Osteocyte (in vitro differentiated cells): ENCODE data around the gene TOP1. TPM values are rescaled to one million over a fixed set of nuclear protein-coding genes. Genes with fewer than 3 reads are reported as not detected.

Experiments
- DNase-seq: peaks from one replicate; pipeline ENCODE4 v3.0.0; 2021; ENCODE audit warnings: mixed read lengths; ENCODE audit not compliant: unreplicated experiment; ENCODE audit errors: extremely low spot score
- H3K27ac Mint-ChIP-seq: one replicate; pipeline ENCODE4 v1.8.0; 2021; ENCODE audit warnings: mild to moderate bottlenecking, mixed read lengths; ENCODE audit not compliant: unreplicated experiment
- H3K27me3 Mint-ChIP-seq: one replicate; pipeline ENCODE4 v1.8.0; 2021; ENCODE audit warnings: mixed read lengths; ENCODE audit not compliant: unreplicated experiment
- H3K36me3 Mint-ChIP-seq: one replicate; pipeline ENCODE4 v1.8.0; 2021; ENCODE audit warnings: mixed read lengths; ENCODE audit not compliant: unreplicated experiment
- H3K4me1 Mint-ChIP-seq: one replicate; pipeline ENCODE4 v1.8.0; 2021; ENCODE audit warnings: mixed read lengths; ENCODE audit not compliant: unreplicated experiment
- H3K4me3 Mint-ChIP-seq: one replicate; pipeline ENCODE4 v1.8.0; 2021; ENCODE audit warnings: mild to moderate bottlenecking, moderate library complexity, mixed read lengths; ENCODE audit not compliant: unreplicated experiment
- H3K9me3 Mint-ChIP-seq: one replicate; pipeline ENCODE4 v1.8.0; 2021; ENCODE audit warnings: mixed read lengths; ENCODE audit not compliant: unreplicated experiment
- total RNA-seq: library from RNA; stranded (reverse); gene quantifications from 2 replicates; pipeline ENCODE4 v1.2.1, GENCODE V29; 2021
- TF ChIP-seq, protein P1 (sequence below): fragments of 200-600 bp; sonication (generic); IDR thresholded peaks from 2 replicates; pipeline ENCODE4 v1.5.0; 2021; ENCODE audit warnings: antibody characterized with exemption, mild to moderate bottlenecking, moderate library complexity

Gene TOP1
- total RNA-seq, 1 donor from 2014 or later = 51.1 TPM

DNA sequence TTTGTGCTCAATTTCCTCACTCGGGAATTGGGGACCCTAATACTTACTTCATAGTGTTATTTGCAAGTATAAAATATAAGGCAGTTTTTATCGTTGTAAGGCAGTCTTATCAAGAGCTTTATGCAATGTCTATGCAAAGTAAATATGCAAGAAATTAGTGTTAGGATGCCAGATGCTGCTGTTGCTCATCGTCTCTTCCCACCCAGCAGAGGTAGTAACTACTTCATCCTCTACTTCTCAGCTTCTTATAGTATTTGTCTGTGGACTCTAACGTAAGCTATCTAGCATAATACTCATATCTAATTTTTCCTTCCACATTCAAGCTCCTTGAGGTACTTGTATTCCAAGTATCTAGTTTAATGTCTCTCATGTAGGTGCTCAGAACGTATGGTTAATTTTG lies 120.3 kb downstream of the TOP1 start:
- H3K9me3 Mint-ChIP-seq = no peaks in the 10 kb centered on the region
- H3K36me3 Mint-ChIP-seq = peaks cover 10% of the 10 kb centered on the region
- no peak for DNase-seq
- H3K27ac Mint-ChIP-seq = no peak overlapping the region
- no peak overlapping the region for H3K4me3 Mint-ChIP-seq
- no peaks in the 10 kb centered on the region for H3K27me3 Mint-ChIP-seq
- peaks cover 31% of the 10 kb centered on the region for H3K4me1 Mint-ChIP-seq
- TF ChIP-seq, protein P1, sequence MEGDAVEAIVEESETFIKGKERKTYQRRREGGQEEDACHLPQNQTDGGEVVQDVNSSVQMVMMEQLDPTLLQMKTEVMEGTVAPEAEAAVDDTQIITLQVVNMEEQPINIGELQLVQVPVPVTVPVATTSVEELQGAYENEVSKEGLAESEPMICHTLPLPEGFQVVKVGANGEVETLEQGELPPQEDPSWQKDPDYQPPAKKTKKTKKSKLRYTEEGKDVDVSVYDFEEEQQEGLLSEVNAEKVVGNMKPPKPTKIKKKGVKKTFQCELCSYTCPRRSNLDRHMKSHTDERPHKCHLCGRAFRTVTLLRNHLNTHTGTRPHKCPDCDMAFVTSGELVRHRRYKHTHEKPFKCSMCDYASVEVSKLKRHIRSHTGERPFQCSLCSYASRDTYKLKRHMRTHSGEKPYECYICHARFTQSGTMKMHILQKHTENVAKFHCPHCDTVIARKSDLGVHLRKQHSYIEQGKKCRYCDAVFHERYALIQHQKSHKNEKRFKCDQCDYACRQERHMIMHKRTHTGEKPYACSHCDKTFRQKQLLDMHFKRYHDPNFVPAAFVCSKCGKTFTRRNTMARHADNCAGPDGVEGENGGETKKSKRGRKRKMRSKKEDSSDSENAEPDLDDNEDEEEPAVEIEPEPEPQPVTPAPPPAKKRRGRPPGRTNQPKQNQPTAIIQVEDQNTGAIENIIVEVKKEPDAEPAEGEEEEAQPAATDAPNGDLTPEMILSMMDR = no peak

DNA sequence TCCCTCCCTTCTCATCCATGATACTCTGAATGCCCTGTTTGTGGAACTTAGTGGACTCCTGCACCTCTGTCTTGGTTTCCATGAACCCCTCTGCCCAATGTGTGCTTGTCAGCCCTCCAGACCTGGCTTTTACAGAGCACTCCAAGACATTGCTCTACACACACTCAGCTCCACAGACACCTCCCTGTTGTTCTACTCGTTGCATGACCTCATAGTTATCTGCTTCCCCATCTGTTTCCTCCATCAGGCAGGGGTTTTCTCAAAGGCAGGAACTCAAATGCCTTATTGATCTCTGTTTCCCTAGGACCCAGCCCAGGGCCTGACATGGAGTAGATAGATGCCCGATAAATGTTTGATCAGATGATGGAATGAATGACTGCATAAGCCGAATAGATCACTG lies 122.0 kb downstream of the TOP1 start:
- peaks cover 4% of the 10 kb centered on the region for H3K36me3 Mint-ChIP-seq
- no peaks in the 10 kb centered on the region for H3K9me3 Mint-ChIP-seq
- no peak for DNase-seq
- H3K27ac Mint-ChIP-seq = peak overlapping the region; percentile 25
- TF ChIP-seq, protein P1 = no peak
- H3K27me3 Mint-ChIP-seq = no peaks in the 10 kb centered on the region
- peaks cover 45% of the 10 kb centered on the region for H3K4me1 Mint-ChIP-seq
- no peak overlapping the region for H3K4me3 Mint-ChIP-seq

DNA sequence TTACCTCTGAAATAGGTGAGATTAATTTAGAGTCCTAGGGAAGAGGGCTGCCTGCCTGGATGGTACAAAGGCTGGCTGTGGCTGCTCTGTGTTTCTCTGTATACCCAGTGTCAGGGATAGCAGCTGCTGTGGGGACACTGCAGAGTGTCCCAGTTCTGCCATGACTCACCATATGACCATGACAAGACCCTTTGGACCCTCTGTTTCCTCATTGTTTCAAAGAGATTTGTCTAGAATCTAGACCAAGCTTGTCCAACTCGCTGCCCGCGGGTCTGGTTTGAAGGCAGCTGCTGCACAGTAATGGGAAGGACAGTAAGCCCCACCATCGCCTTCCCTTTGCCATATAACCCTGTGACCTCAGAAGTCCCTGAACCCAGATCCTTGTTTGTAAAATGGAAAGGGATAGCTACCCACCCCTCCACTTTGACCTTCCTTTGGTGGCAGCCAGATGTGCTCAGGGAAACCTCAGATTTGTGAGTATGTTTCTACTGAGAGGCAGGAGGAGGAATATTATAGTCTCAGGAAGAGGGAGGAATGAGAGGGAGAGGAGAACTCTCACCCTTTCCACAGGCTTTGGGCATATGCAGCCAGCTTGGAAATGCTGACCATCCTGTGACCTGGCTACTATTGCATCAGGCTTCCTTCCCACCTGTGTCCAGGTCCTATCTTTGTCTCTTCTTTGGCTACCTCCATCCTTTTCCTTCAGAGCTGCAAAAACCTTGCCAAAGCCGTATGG lies 122.7 kb downstream of the TOP1 start:
- TF ChIP-seq, protein P1 = no peak
- H3K9me3 Mint-ChIP-seq = no peaks in the 10 kb centered on the region
- H3K4me1 Mint-ChIP-seq = peaks cover 45% of the 10 kb centered on the region
- no peak for DNase-seq
- H3K27ac Mint-ChIP-seq = no peak overlapping the region
- H3K27me3 Mint-ChIP-seq = no peaks in the 10 kb centered on the region
- peaks cover 4% of the 10 kb centered on the region for H3K36me3 Mint-ChIP-seq
- no peak overlapping the region for H3K4me3 Mint-ChIP-seq

DNA sequence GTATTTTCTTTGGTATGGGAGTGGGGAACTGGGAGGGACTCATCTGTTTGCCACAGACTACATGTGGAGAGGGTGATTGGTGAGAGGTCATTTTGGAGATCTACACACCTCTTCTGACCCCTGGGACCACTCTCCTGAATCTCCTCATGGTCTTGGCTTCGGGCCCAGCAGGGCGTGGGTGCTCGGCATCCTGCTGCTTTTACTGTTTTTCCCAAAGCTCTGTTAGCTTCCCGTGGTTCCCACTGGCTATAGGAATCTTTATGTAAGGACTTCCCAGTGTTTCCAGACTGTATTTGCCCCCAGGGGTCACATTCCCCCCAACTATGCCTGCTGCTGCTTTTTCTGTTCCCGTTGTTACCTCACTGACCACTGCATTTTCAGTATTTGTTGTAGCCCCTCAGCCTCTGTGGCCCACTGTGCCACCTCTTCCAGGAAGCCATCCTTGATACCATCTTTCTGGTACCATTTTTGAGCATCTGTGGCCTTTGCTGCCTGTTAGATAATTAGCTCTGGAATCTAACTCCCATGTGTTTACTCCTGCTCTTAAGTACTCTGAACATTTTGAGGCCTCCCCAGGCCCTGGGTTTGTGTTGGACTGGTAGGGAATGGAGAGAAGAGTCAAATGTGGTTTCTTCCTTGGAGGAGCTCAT lies 123.6 kb downstream of the TOP1 start:
- H3K4me1 Mint-ChIP-seq = peaks cover 42% of the 10 kb centered on the region
- peak overlapping the region; percentile 4 for H3K4me3 Mint-ChIP-seq
- TF ChIP-seq, protein P1 = no peak
- H3K36me3 Mint-ChIP-seq = no peaks in the 10 kb centered on the region
- H3K27ac Mint-ChIP-seq = peak overlapping the region; percentile 72
- no peaks in the 10 kb centered on the region for H3K9me3 Mint-ChIP-seq
- no peaks in the 10 kb centered on the region for H3K27me3 Mint-ChIP-seq
- no peak for DNase-seq

DNA sequence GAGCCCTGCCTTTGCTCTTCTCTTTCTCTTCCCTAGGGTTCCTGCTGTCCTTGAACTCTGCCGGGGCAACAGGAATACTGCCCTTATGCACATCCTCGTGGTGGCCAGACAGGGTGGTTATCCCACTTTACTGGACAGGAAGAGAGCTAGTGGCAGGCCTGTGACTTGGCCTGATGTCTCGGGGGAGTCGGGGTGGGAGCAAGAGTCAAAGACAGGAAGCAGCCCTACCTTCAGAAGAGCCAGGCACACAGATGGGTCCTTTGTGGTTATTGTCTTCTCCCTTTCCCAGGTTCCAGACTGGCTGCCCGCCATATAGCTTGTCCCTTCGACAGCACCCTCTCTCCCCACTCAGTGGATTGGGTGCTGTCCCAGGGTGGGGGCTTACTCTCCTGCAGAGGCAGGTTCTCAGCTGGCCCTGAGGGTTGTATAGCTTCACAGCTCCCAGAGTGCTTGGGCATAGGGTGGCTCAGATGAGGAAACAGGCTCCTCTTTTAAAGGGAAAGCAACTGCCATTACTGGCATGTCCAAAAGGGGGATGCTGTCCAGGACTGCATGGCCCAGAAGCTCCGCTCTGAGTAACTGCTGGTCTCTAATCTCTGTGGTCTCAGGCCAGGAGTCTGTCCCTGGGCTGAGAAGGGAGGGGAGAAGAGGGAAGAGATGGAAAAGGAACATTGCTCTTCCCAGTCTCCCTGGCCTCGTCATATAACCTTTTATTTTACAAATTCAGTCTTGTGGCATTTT lies 126.0 kb downstream of the TOP1 start:
- Mint-ChIP-seq H3K4me3 (no peak overlapping the region), H3K4me1 (peaks cover 36% of the 10 kb centered on the region), H3K27ac (peak overlapping the region; percentile 40), H3K36me3 (peaks cover 2% of the 10 kb centered on the region), H3K27me3 (no peaks in the 10 kb centered on the region), H3K9me3 (no peaks in the 10 kb centered on the region)
- DNase-seq = no peak
- TF ChIP-seq, protein P1 = no peak
